GM18526 (cell line): Measurements from ENCODE around the gene COL8A1.

Experiments
- POLR2A ChIP-seq: IDR thresholded peaks from 3 replicates; pipeline ENCODE4 v1.6.1; 2011; ENCODE audit not compliant: insufficient read length; ENCODE audit errors: extremely low read depth

Gene COL8A1

DNA sequence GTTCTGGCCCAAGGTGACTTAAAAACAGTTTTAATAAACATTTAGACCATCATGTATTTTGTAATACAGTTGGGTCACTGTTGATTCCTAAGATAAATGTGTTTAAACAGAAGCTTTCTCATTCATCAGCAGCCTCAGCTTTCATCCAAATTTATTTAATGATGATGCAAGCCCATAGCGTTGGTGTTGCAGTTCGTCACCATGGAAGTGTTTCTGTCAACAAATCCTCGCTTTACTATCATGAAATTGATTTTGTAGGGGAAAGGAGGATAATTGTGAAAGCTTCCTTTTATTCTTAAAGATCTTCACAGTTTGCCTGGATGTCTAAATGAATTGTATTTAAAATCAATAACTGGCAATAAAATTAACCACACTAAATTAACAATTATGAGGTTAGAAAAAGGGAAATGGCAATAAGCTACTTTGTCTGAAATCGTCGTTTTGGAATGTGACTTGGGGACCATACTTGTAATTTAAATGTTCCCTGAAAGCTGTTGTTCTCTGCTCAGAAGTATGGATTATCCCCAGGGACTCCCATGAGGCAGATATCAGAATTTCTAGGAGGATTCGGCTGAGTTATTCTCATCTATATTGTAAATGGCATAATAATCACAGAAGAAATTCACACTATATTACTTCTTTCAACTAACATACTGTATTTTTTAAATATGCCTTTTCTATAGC, 208.2 kb downstream of the COL8A1 start:
- TF ChIP-seq POLR2A = no peak

DNA sequence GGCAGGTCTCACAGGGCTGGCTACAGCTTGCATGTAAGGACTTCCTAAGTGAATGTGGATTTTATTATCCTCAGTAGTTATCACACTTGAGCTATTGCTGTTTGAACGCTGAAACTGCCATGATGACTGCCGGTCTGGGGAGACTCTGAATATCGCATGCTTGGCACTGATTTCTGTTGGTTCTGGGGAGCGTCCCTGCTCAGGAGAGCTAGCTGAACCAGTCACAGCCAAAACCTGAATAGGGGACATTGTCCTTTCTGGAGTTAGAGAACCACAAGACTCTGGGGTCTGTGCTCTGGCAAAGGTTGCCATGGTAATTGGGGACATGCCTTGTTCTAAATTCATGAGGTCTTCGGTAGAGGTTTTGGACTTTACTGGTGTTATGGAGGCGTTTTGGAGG, 210.0 kb downstream of the COL8A1 start:
- TF ChIP-seq POLR2A = no peak
